Epithelial cell of prostate (primary cell): ENCODE results near the gene TCTN3.
"Not testable (repeated sequence)": the region's sequence is repeated elsewhere in the genome, so short reads cannot be mapped to it uniquely, and the experiment has no call there.

Source experiments
- DNase-seq: peaks from one replicate; pipeline ENCODE4 v3.0.0-alpha.2; 2011; ENCODE audit warnings: low read depth, low spot score
- H3K27ac ChIP-seq: fragments of 450-650 bp; 2 replicates; pipeline ENCODE4 v1.5.1; 2017; ENCODE audit warnings: mild to moderate bottlenecking

Gene TCTN3

GRCh38 chr10:95640891-95641315, 52.8 kb downstream of the TCTN3 start:
- H3K27ac ChIP-seq = no peak overlapping the region
- no peak for DNase-seq

GRCh38 chr10:95637911-95638310, 55.8 kb downstream of the TCTN3 start:
- DNase-seq = no peak

GRCh38 chr10:95637140-95637539, 56.6 kb downstream of the TCTN3 start:
- DNase-seq = no peak
- H3K27ac ChIP-seq = no peak overlapping the region

More at GRCh38 chr10:95637911-95638310, 55.8 kb downstream of the TCTN3 start:
- H3K27ac ChIP-seq = no peak overlapping the region

GRCh38 chr10:95635319-95635733, 58.4 kb downstream of the TCTN3 start:
- no peak overlapping the region for H3K27ac ChIP-seq
- no peak for DNase-seq

- no peak for DNase-seq
- H3K27ac ChIP-seq = no peak overlapping the region
Measured at GRCh38 chr10:95628786-95629185, 64.9 kb downstream of the TCTN3 start.

- H3K27ac ChIP-seq = no peak overlapping the region
- DNase-seq = no peak
Measured at GRCh38 chr10:95626500-95626899, 67.2 kb downstream of the TCTN3 start.

GRCh38 chr10:95620415-95620814, 73.3 kb downstream of the TCTN3 start:
- H3K27ac ChIP-seq, DNase-seq: not testable (repeated sequence)

- no peak overlapping the region for H3K27ac ChIP-seq
- no peak for DNase-seq
Measured at GRCh38 chr10:95618101-95618500, 75.6 kb downstream of the TCTN3 start.

- no peak for DNase-seq
Measured at GRCh38 chr10:95616446-95616845, 77.3 kb downstream of the TCTN3 start.

More at GRCh38 chr10:95616446-95616845, 77.3 kb downstream of the TCTN3 start:
- H3K27ac ChIP-seq = no peak overlapping the region
